ENCODE measurements around the gene CEP170.

GRCh38 chr1:243261390-243261789 lies 6.3 kb upstream of the CEP170 start:
- TF ChIP-seq NFIC (IDR thresholded peaks at IDR 0.05; ENCODE audit: low read depth, low read length), result no peak
- no peak for TF ChIP-seq POLR2A (IDR thresholded peaks at IDR 0.05; ENCODE audit: low read depth, low read length)
- no peak for TF ChIP-seq NFXL1 (IDR thresholded peaks at IDR 0.05; ENCODE audit: borderline replicate concordance)
